ENCODE data around the gene ITPKC. TPM values are rescaled to one million over a fixed set of nuclear protein-coding genes. Genes with fewer than 3 reads are reported as not detected.
"Not testable (repeated sequence)": the region's sequence is repeated elsewhere in the genome, so short reads cannot be mapped to it uniquely, and the experiment has no call there.

ITPKC gene
- total RNA-seq, 2 donors from 2014 or later: 15.2 to 15.6 TPM

DNA sequence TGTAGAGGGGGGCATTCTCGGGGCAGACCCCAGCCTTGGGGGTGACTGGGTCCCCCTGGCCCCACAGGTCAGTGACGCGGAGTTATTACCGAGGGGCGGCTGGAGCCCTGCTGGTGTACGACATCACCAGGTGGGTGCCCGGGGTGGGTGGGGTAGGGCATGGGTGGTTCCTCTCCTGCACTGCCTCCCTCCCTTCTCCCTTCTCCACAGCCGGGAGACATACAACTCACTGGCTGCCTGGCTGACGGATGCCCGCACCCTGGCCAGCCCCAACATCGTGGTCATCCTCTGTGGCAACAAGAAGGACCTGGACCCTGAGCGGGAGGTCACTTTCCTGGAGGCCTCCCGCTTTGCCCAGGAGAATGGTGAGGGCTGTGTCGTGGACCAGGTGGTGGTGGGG lies 66.8 kb downstream of the ITPKC start:
- no peak overlapping the region for H3K4me3 ChIP-seq
- no peak overlapping the region for H3K27ac ChIP-seq
- peaks cover 0 to 5% of the 10 kb centered on the region in 2 donors for H3K4me1 ChIP-seq
- DNase-seq (ENCODE audit: low spot score): no peak
- H3K27me3 ChIP-seq: no peaks in the 10 kb centered on the region
- H3K9me3 ChIP-seq: no peaks in the 10 kb centered on the region
- TF ChIP-seq, protein P1, sequence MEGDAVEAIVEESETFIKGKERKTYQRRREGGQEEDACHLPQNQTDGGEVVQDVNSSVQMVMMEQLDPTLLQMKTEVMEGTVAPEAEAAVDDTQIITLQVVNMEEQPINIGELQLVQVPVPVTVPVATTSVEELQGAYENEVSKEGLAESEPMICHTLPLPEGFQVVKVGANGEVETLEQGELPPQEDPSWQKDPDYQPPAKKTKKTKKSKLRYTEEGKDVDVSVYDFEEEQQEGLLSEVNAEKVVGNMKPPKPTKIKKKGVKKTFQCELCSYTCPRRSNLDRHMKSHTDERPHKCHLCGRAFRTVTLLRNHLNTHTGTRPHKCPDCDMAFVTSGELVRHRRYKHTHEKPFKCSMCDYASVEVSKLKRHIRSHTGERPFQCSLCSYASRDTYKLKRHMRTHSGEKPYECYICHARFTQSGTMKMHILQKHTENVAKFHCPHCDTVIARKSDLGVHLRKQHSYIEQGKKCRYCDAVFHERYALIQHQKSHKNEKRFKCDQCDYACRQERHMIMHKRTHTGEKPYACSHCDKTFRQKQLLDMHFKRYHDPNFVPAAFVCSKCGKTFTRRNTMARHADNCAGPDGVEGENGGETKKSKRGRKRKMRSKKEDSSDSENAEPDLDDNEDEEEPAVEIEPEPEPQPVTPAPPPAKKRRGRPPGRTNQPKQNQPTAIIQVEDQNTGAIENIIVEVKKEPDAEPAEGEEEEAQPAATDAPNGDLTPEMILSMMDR (IDR thresholded peaks at IDR 0.05): no peak
- H3K36me3 ChIP-seq: no peaks in the 10 kb centered on the region

DNA sequence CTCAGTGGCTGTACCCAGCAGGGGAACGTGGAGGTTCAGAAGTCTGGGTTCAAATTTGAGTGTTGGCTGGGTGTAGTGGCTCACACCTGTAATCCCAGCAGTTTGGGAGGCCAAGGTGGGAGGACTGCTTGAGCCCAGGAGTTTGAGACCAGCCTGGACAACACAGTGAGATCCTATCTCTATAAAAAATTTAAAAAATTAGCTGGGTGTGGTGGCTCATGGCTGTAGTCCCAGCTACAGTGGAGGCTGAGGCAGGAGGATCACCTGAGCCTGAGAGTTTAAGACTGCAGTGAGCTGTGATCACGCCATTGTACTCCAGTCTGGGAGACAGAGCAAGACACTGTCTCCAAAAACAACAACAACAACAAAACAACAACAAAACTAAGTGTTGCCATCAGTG lies 67.2 kb downstream of the ITPKC start:
- H3K4me1 ChIP-seq; H3K4me3 ChIP-seq; H3K9me3 ChIP-seq; H3K36me3 ChIP-seq; H3K27ac ChIP-seq; DNase-seq (ENCODE audit: low spot score); H3K27me3 ChIP-seq: not testable (repeated sequence)

DNA sequence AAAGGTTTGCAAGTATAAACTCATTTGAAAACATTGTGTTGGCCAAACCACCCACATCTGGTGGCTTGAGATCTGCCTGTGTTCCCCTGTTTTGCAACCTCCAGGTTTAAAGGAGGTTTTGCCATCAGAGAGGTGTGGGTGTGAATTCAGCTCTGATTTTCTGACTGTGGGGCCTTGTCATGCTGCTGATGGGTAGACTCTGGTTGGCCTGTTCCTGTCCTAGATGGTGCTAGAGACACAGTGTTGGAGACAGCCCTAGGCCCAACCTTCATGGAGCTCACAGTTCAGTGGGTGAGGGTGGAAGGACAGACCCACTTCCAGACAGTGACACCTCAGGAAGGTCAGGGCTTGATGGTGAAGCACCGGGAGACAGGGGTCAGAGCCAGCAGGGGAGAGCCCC lies 68.6 kb downstream of the ITPKC start:
- Histone ChIP-seq H3K36me3 (no peaks in the 10 kb centered on the region), H3K27me3 (no peaks in the 10 kb centered on the region), H3K9me3 (no peaks in the 10 kb centered on the region), H3K27ac (no peak overlapping the region), H3K4me3 (no peak overlapping the region), H3K4me1 (no peaks in the 10 kb centered on the region)
- no peak for DNase-seq (ENCODE audit: low spot score)
- TF ChIP-seq, protein P1 (IDR thresholded peaks at IDR 0.05): no peak

DNA sequence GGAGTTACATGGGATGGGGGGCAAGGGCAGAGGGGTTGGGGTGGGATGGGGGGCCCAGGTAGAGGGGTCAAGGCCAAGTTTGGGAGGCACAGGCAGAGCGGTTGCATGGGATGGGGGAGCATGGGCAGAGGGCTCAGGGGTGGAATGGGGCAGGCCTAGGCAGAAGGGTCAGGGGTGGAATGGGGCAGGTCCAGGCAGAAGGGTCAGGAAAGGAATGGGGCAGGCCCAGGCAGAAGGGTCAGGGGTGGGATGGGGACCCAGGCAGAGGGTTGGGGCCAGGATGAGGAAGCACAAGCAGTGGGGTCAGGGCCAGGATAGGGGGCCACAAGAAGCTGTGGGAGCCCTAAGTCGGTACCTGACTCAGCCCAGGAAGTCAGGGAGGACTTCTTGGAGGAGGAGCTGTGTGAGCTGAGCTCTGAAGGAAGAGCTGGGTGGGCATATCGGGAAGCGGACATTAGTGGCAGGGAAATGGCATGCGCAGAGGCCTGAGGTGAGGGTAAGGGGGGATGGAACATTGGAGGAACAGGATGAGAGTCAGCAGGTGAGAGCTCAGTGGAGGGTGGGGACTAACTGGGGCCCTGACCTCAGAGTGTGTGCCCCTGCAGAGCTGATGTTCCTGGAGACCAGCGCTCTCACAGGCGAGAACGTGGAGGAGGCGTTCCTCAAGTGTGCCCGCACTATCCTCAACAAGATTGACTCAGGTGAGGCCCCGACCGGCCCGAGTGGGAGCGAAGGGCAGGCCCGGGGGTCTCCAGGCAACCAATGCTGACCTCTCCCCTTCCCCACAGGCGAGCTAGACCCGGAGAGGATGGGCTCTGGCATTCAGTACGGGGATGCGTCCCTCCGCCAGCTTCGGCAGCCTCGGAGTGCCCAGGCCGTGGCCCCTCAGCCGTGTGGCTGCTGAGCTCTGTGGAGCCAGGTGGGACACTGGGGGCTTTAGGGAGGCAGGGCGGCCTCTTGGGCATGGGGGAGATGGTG lies 69.4 kb downstream of the ITPKC start:
- no peak for DNase-seq (ENCODE audit: low spot score)
- no peaks in the 10 kb centered on the region for H3K4me1 ChIP-seq
- no peaks in the 10 kb centered on the region for H3K36me3 ChIP-seq
- no peak overlapping the region for H3K4me3 ChIP-seq
- no peaks in the 10 kb centered on the region for H3K9me3 ChIP-seq
- H3K27ac ChIP-seq: no peak overlapping the region
- H3K27me3 ChIP-seq: no peaks in the 10 kb centered on the region
- TF ChIP-seq, protein P1 (IDR thresholded peaks at IDR 0.05): no peak

Other genes starting within 250 kb of the ITPKC start
- gene SHKBP1, start 140.2 kb upstream of the ITPKC start, total RNA-seq: 10 to 100 TPM; 15.8 to 35.6 TPM
- gene LTBP4, start 115.7 kb upstream of the ITPKC start, total RNA-seq: 100 to 1,000 TPM; 152 to 257 TPM
- 10 to 100 TPM; 11.2 to 28.1 TPM for gene NUMBL, start 26.5 kb upstream of the ITPKC start, total RNA-seq
- gene COQ8B, start 226 bp upstream of the ITPKC start, total RNA-seq: 10 to 100 TPM; 23.3 to 26.6 TPM
- 1 to 10 TPM; 3.7 to 5.3 TPM for gene ACTMAP, start 33.4 kb downstream of the ITPKC start, total RNA-seq
- gene SNRPA, start 34.1 kb downstream of the ITPKC start, total RNA-seq: 10 to 100 TPM; 30.7 to 32.9 TPM
- gene MIA, start 58.4 kb downstream of the ITPKC start, total RNA-seq: 1 to 10 TPM in 1 of 2 donors, not detected in 1; 3.5 TPM
- 10 to 100 TPM; 14.6 to 23.6 TPM for gene RAB4B, start 61.1 kb downstream of the ITPKC start, total RNA-seq
- 10 to 100 TPM; 41.7 to 61.3 TPM for gene EGLN2, start 82.1 kb downstream of the ITPKC start, total RNA-seq
- not detected for gene CYP2A6, start 133.3 kb downstream of the ITPKC start, total RNA-seq
- gene CYP2A7, start 165.1 kb downstream of the ITPKC start, total RNA-seq: not detected

All from right atrium auricular region (tissue), 2 donors.